Measurements from ENCODE around the gene TMEM175. TPM values are rescaled to one million over a fixed set of nuclear protein-coding genes. Genes with fewer than 3 reads are reported as not detected.
A peak's percentile ranks its signal among the peaks of the same experiment; 100 is the strongest.
"Not testable (repeated sequence)": the region's sequence is repeated elsewhere in the genome, so short reads cannot be mapped to it uniquely, and the experiment has no call there.

TMEM175 gene
- total RNA-seq, 1 experiment from 2014 or later: 20.2 TPM

DNA sequence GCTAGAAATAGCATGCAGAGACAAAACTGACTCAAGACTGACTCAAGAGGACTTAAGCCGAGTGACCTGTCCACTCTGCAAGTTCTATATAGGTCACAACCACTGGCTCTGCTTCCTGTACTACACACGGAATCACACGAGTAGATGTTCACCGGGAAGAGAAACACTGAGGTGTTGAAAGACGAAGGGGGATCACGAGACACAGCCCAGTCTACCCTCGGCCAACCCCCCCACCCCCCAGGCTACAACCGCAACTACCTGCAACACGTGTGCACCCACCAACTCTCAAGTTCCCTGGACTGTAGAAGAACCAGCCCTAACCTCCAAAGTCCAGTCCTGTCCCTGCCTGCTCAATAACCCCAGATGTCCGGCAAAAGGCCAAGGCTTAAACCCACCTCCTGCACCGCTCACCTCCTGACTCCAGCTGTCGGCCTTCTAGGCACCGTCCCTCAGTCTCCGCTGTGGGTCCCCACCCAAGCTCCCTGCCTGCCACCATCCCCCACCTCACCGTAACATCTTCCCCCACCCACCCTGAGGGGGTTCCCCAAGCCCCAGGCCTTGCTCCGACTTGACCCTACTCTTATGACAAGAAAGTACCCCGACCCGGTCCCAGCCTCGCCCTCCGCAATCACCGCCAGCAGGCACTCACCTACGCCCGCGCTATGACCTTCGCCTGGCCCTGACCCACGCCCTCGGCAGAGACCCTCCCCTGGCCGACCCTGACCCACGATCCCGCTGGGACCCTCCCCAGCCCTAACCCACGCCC, 883 bp upstream of the TMEM175 start:
- BruUV-seq (replicated peaks): no TSS peak
- TF ChIP-seq CTCF (conservative IDR thresholded peaks at IDR 0.05) (no peak), EZH2 (IDR thresholded peaks at IDR 0.05; ENCODE audit: low read depth) (no peak)
- Histone ChIP-seq H3K4me3 (peak overlapping the region; percentile 96), H3K9me3 (ENCODE audit: insufficient read depth, low read depth) (no peaks in the 10 kb centered on the region), H3K9me2 (ENCODE audit: insufficient read depth) (no peaks in the 10 kb centered on the region), H4K20me1 (ENCODE audit: insufficient read depth) (peaks cover 34% of the 10 kb centered on the region), H3F3A (ENCODE audit: insufficient read depth, low read depth) (peaks cover 25% of the 10 kb centered on the region), H3K27ac (peak overlapping the region; percentile 24), H3K27me3 (ENCODE audit: insufficient read depth, low read depth) (no peaks in the 10 kb centered on the region), H3K4me1 (replicated peaks; ENCODE audit: insufficient read depth) (peaks cover 30% of the 10 kb centered on the region), H3K36me3 (ENCODE audit: low read depth) (no peaks in the 10 kb centered on the region), H3K79me2 (ENCODE audit: low read depth) (peaks cover 48% of the 10 kb centered on the region), H2AFZ (peak overlapping the region; percentile 88), H3K4me2 (peak overlapping the region; percentile 85)
- ChIA-PET POLR2A (ENCODE audit: unreplicated experiment) (interaction anchor here (0.6 kb wide), 1 partner anchor 251 kb away, joined by 3 read pairs; no protein-coding TSS in a partner anchor), CTCF (no interaction called here)
- intact Hi-C loops (cut with micrococcal nuclease; ENCODE audit: unreplicated experiment): loop anchor here (2.0 to 5.0 kb wide), 2 partner anchors 41 to 415 kb away; partner anchors contain the start of genes DGKQ and UVSSA
- peak in 1 of 2 experiments; percentile 39 for DNase-seq

DNA sequence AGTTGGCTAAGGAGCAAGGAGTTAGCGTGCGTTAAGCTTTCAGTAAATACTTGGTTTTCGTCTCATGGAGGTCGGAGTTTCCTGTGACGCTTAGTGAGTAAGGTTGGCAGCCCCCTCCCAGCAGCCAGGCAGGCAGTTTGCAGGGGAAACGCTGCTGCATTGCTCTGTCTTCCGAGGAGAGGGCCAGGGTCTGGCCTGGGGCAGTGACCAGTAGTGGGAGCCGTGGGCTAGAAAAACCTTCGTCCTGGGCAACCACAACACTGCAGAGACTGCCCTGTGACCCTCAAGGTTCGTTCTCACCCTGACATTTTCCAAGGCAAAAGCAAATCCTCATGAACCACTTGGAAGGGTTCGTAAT, 432 bp downstream of the TMEM175 start:
- peak overlapping the region; percentile 96 for H3K4me3 ChIP-seq
- H3K36me3 ChIP-seq (ENCODE audit: low read depth): no peaks in the 10 kb centered on the region
- H3K4me1 ChIP-seq (replicated peaks; ENCODE audit: insufficient read depth): peaks cover 30% of the 10 kb centered on the region
- H3K9me2 ChIP-seq (ENCODE audit: insufficient read depth): no peaks in the 10 kb centered on the region
- intact Hi-C loops (cut with micrococcal nuclease; ENCODE audit: unreplicated experiment): loop anchor here (1.0 to 5.0 kb wide), 3 partner anchors 40 to 150 kb away; partner anchors contain the start of genes DGKQ and IDUA
- peaks cover 25% of the 10 kb centered on the region for H3F3A ChIP-seq (ENCODE audit: insufficient read depth, low read depth)
- peaks cover 44% of the 10 kb centered on the region for H3K79me2 ChIP-seq (ENCODE audit: low read depth)
- H3K9me3 ChIP-seq (ENCODE audit: insufficient read depth, low read depth): no peaks in the 10 kb centered on the region
- peak; percentile 33; the same call in 1 of the 2 replicates for TF ChIP-seq CTCF (conservative IDR thresholded peaks at IDR 0.05)
- TF ChIP-seq EZH2 (IDR thresholded peaks at IDR 0.05; ENCODE audit: low read depth): no peak
- peaks cover 32% of the 10 kb centered on the region for H4K20me1 ChIP-seq (ENCODE audit: insufficient read depth)
- H3K27me3 ChIP-seq (ENCODE audit: insufficient read depth, low read depth): no peaks in the 10 kb centered on the region
- POLR2A ChIA-PET (ENCODE audit: unreplicated experiment): interaction anchor here (0.7 to 0.9 kb wide), 2 partner anchors 54 to 414 kb away, joined by 3 to 12 read pairs; partner anchors contain the start of gene IDUA
- H3K27ac ChIP-seq: no peak overlapping the region
- no peak for DNase-seq
- CTCF ChIA-PET: no interaction called here
- peak overlapping the region; percentile 99 for H2AFZ ChIP-seq
- TSS peak; percentile 80 for BruUV-seq (replicated peaks)
- H3K4me2 ChIP-seq: peak overlapping the region; percentile 90

DNA sequence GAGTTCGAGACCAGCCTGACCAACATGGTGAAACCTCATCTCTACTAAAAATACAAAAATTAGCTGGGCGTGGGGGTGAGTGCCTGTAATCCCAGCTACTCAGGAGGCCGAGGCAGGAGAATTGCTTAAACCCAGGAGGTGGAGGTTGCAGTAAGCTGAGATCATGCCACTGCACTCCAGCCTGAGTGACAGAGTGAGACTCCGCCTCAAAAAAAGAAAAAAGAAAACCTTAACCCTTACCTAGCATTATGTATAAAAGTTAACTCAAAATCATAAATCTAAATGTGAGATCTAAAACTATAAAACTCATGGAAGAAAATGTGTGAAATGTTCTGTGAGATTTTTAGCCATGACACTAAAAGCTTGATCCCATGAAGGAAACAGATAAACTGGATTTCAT, 7.2 kb downstream of the TMEM175 start:
- H3K4me3 ChIP-seq; H3K79me2 ChIP-seq (ENCODE audit: low read depth); H3K4me1 ChIP-seq (replicated peaks; ENCODE audit: insufficient read depth); H4K20me1 ChIP-seq (ENCODE audit: insufficient read depth); POLR2A ChIA-PET (ENCODE audit: unreplicated experiment); intact Hi-C loops (cut with micrococcal nuclease; ENCODE audit: unreplicated experiment); H3K27ac ChIP-seq; BruUV-seq (replicated peaks); H3K9me3 ChIP-seq (ENCODE audit: insufficient read depth, low read depth); H3K36me3 ChIP-seq (ENCODE audit: low read depth); DNase-seq; H3K4me2 ChIP-seq; H3F3A ChIP-seq (ENCODE audit: insufficient read depth, low read depth); H3K27me3 ChIP-seq (ENCODE audit: insufficient read depth, low read depth); H3K9me2 ChIP-seq (ENCODE audit: insufficient read depth); H2AFZ ChIP-seq; CTCF ChIA-PET: not testable (repeated sequence)
